Lower leg skin (tissue), 4 donors: ENCODE results near the gene B9D1. TPM values are rescaled to one million over a fixed set of nuclear protein-coding genes. Genes with fewer than 3 reads are reported as not detected.
"Not testable (repeated sequence)": the region's sequence is repeated elsewhere in the genome, so short reads cannot be mapped to it uniquely, and the experiment has no call there.

ENCODE experiments used
- DNase-seq, 2 donors: peaks; one replicate each; pipeline ENCODE4 v3.0.0-alpha.2; 2019; ENCODE audit warnings: low spot score in 2 of 2
- H3K4me3 ChIP-seq: fragments of 200-600 bp; sonication (generic); 2 replicates; pipeline ENCODE4 v1.5.1; 2017; ENCODE audit warnings: mild to moderate bottlenecking, low read depth; ENCODE audit not compliant: poor library complexity, severe bottlenecking
- CTCF ChIP-seq, 3 donors: fragments of 450-650 bp; IDR thresholded peaks; one replicate each; pipeline ENCODE4 v1.5.1; 2016; ENCODE audit warnings: antibody characterized with exemption in 3 of 3, mild to moderate bottlenecking in 3 of 3, moderate library complexity in 2 of 3
- POLR2A ChIP-seq, 2 donors: fragments of 450-650 bp; IDR thresholded peaks; one replicate each; pipeline ENCODE4 v1.6.1; 2016 to 2017; ENCODE audit warnings: antibody characterized with exemption in 2 of 2, mild to moderate bottlenecking in 1 of 2, moderate library complexity in 1 of 2
- WGBS, 2 donors: methylation state at CpG; one replicate each; pipeline ENCODE4 v1.1.5; 2018; 5-methylcytosine and 5-hydroxymethylcytosine counted together
- intact Hi-C: fragments of 100-400 bp; cut with DNase I; formaldehyde crosslinking; loops from one replicate; pipeline ENCODE4 v1.15.0; 2023; ENCODE audit warnings: low total_unique reads
- total RNA-seq, 4 donors: library from RNA; depleted of rRNA; stranded (reverse); fragments of >200 nt; gene quantifications; one replicate each; pipeline ENCODE4 v1.1.0, GENCODE V29; 2016

Gene B9D1
- total RNA-seq, 4 donors from 2014 or later: 2.4 to 24.5 (median 19.5) TPM

GRCh38 chr17:19354748-19355147 lies 7.8 kb downstream of the B9D1 start:
- 81 to 94% methylated on average over 6 of the region's 6 CpGs for WGBS, 2 donors
- intact Hi-C loops: no loop called here
- TF ChIP-seq POLR2A (IDR thresholded peaks at IDR 0.05) (no peak), CTCF (IDR thresholded peaks at IDR 0.05) (no peak)

GRCh38 chr17:19353401-19353800 lies 9.1 kb downstream of the B9D1 start:
- DNase-seq, intact Hi-C loops, H3K4me3 ChIP-seq: not testable (repeated sequence)
- WGBS, 2 donors: 91 to 95% methylated on average over 11 of the region's 11 CpGs

More at GRCh38 chr17:19354748-19355147, 7.8 kb downstream of the B9D1 start:
- H3K4me3 ChIP-seq: no peak overlapping the region
- DNase-seq: no peak

GRCh38 chr17:19348806-19349205 lies 13.7 kb downstream of the B9D1 start:
- 95 to 98% methylated on average over 9 of the region's 9 CpGs for WGBS, 2 donors
- DNase-seq: no peak
- TF ChIP-seq POLR2A (IDR thresholded peaks at IDR 0.05) (no peak), CTCF (IDR thresholded peaks at IDR 0.05) (no peak)
- no peak overlapping the region for H3K4me3 ChIP-seq
- intact Hi-C loops: no loop called here

GRCh38 chr17:19348081-19348650 lies 14.4 kb downstream of the B9D1 start:
- DNase-seq: peak in 1 of 2 donors; percentile 80
- H3K4me3 ChIP-seq: no peak overlapping the region
- intact Hi-C loops: no loop called here
- TF ChIP-seq POLR2A (IDR thresholded peaks at IDR 0.05) (no peak), CTCF (IDR thresholded peaks at IDR 0.05) (no peak)
- WGBS, 2 donors: 62 to 65% methylated on average over 9 of the region's 9 CpGs

- 82 to 84% methylated on average over 13 of the region's 13 CpGs for WGBS, 2 donors
- intact Hi-C loops: no loop called here
- peak in 1 of 2 donors; percentile 80 for DNase-seq
- TF ChIP-seq CTCF (IDR thresholded peaks at IDR 0.05) (no peak), POLR2A (IDR thresholded peaks at IDR 0.05) (no peak)
- no peak overlapping the region for H3K4me3 ChIP-seq
These were observed 15.0 kb downstream of the B9D1 start for GRCh38 chr17:19347323-19348080.

GRCh38 chr17:19346351-19347255 lies 15.9 kb downstream of the B9D1 start:
- no peak for TF ChIP-seq CTCF (IDR thresholded peaks at IDR 0.05)
- no peak for TF ChIP-seq POLR2A (IDR thresholded peaks at IDR 0.05)
- intact Hi-C loops: no loop called here
- peak; percentile 68 to 92 for DNase-seq
- no peak overlapping the region for H3K4me3 ChIP-seq
- 31 to 51% methylated on average over 17 to 19 of the region's 19 CpGs for WGBS, 2 donors
